HEK293T (cell line): ENCODE measurements around the gene FRRS1L.

Experiments used
- BHLHE40 ChIP-seq: fragments of 450-650 bp; IDR thresholded peaks from 2 replicates; pipeline ENCODE4 v1.6.1; 2016; ENCODE audit warnings: mild to moderate bottlenecking, moderate library complexity, borderline replicate concordance
- ELF4 ChIP-seq: fragments of 450-650 bp; IDR thresholded peaks from 2 replicates; pipeline ENCODE4 v1.6.1; 2017; ENCODE audit warnings: antibody characterized with exemption
- HDGF ChIP-seq: fragments of 450-650 bp; IDR thresholded peaks from 2 replicates; pipeline ENCODE4 v1.6.1; 2017; ENCODE audit warnings: antibody characterized with exemption, borderline replicate concordance
- L3MBTL2 ChIP-seq: fragments of 450-650 bp; conservative IDR thresholded peaks from 2 replicates; pipeline ENCODE4 v1.6.1; 2016; ENCODE audit warnings: mild to moderate bottlenecking
- SP1 ChIP-seq: fragments of 450-650 bp; IDR thresholded peaks from 2 replicates; pipeline ENCODE4 v1.6.1; 2017

GRCh38 chr9:109182940-109183798 is 16.1 kb upstream of the FRRS1L start:
- TF ChIP-seq BHLHE40, result no peak
- TF ChIP-seq SP1, result no peak
- no peak for TF ChIP-seq L3MBTL2
- no peak for TF ChIP-seq HDGF
- TF ChIP-seq ELF4, result no peak
